ENCODE results near the gene DOHH. TPM values are rescaled to one million over a fixed set of nuclear protein-coding genes. Genes with fewer than 3 reads are reported as not detected.
A peak's percentile ranks its signal among the peaks of the same experiment; 100 is the strongest.

The DOHH gene
- total and polyA plus RNA-seq, 2 experiments from 2014 or later: 19.0 to 34.7 TPM

- H2AFZ ChIP-seq: no peak overlapping the region
- Mint-ChIP-seq H3K27ac (no peak overlapping the region), H3K9me3 (no peaks in the 10 kb centered on the region; the same call in 2 of the 3 replicates), H3K4me1 (peaks cover 15% of the 10 kb centered on the region), H3K36me3 (ENCODE audit: low read depth) (no peaks in the 10 kb centered on the region), H3K27me3 (ENCODE audit: insufficient read depth, low read depth, poor library complexity) (peaks cover 42% of the 10 kb centered on the region), H3K4me3 (no peak overlapping the region)
- H3K79me2 ChIP-seq (replicated peaks; ENCODE audit: insufficient read depth): no peaks in the 10 kb centered on the region
- H3K4me3 ChIP-seq: peak overlapping the region; percentile 56
- DNase-seq (ENCODE audit: low spot score): peak; percentile 52
- peaks cover 9% of the 10 kb centered on the region for H4K20me1 ChIP-seq (replicated peaks; ENCODE audit: insufficient read depth)
- no peak overlapping the region for H3K27ac ChIP-seq (ENCODE audit: low read depth)
- peak; percentile 34 for ATAC-seq
- no peaks in the 10 kb centered on the region for H3K9me2 ChIP-seq (ENCODE audit: insufficient read depth)
- H3F3A ChIP-seq (replicated peaks; ENCODE audit: low read depth): peaks cover 3% of the 10 kb centered on the region; the same call in 1 of the 2 replicates
- H3K4me2 ChIP-seq: peak overlapping the region; percentile 81
- peaks cover 25% of the 10 kb centered on the region for H3K4me1 ChIP-seq (ENCODE audit: insufficient read depth)
- no peaks in the 10 kb centered on the region for H3K36me3 ChIP-seq (ENCODE audit: insufficient read depth)
- no peak for TF ChIP-seq CTCF (conservative IDR thresholded peaks at IDR 0.05; ENCODE audit: low read depth in 2 of 2)
- TF ChIP-seq EZH2 (IDR thresholded peaks at IDR 0.05; ENCODE audit: low read depth, unreplicated experiment): peak; percentile 29
- TF ChIP-seq JUNB (IDR thresholded peaks at IDR 0.05; ENCODE audit: unreplicated experiment): no peak
- H3K27me3 ChIP-seq (ENCODE audit: insufficient read depth): peaks cover 61% of the 10 kb centered on the region
These were observed 42.8 kb downstream of the DOHH start for GRCh38 chr19:3457528-3458228.

DNA sequence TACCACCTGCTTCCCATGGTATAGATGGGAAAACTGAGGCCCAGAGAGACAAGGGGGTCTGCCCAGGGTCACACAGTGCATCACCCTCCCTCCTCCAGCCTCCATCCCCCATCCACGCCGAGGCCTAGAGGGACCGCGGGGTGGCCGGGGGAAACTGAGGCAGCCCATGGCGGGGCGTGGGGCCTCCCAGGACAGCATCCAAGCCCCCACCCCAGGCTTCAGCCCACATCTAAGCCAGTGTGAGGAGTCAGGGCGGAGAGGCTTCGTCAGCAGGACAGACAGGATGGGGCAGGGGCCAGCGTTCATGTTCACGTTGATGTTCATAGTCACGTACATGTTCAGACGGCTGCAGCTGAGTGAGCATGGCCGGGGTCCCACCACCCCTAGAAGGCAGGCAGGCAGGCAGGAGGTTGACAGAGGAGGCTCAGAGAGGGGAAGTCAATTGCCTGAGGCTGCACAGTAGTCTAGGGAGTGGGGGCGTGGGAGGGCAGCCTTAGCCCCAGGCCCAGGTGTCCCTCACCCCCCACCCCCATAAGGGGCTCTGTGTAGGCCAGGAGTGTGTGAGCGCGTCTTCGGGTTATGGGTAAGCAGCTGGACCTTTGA, 43.4 kb downstream of the DOHH start:
- no peak for TF ChIP-seq EZH2phosphoT487 (IDR thresholded peaks at IDR 0.05; ENCODE audit: unreplicated experiment)
- TF ChIP-seq JUNB (IDR thresholded peaks at IDR 0.05; ENCODE audit: unreplicated experiment): no peak
- TF ChIP-seq CREB1 (CRISPR knock-in tag; IDR thresholded peaks at IDR 0.05; ENCODE audit: low read depth): no peak
- no peak for TF ChIP-seq REST (IDR thresholded peaks at IDR 0.05; ENCODE audit: unreplicated experiment)
- TF ChIP-seq EZH2 (IDR thresholded peaks at IDR 0.05; ENCODE audit: low read depth, unreplicated experiment): no peak
- TF ChIP-seq ZNF462 (CRISPR knock-in tag; IDR thresholded peaks at IDR 0.05): no peak
- H3K27me3 Mint-ChIP-seq (ENCODE audit: insufficient read depth, low read depth, poor library complexity): peaks cover 36% of the 10 kb centered on the region
- peak overlapping the region; percentile 56; the same call in 1 of the 2 replicates for H3K4me3 ChIP-seq
- H3K4me3 Mint-ChIP-seq: no peak overlapping the region
- no peaks in the 10 kb centered on the region for H3K9me3 Mint-ChIP-seq
- H3K4me2 ChIP-seq: peak overlapping the region; percentile 81; the same call in 1 of the 2 replicates
- H3F3A ChIP-seq (replicated peaks; ENCODE audit: low read depth): no peaks in the 10 kb centered on the region
- H3K36me3 Mint-ChIP-seq (ENCODE audit: low read depth): no peaks in the 10 kb centered on the region
- H4K20me1 ChIP-seq (replicated peaks; ENCODE audit: insufficient read depth): peaks cover 9% of the 10 kb centered on the region
- no peak overlapping the region for H3K27ac ChIP-seq (ENCODE audit: low read depth)
- H3K9me2 ChIP-seq (ENCODE audit: insufficient read depth): no peaks in the 10 kb centered on the region
- H3K4me1 Mint-ChIP-seq: peaks cover 14% of the 10 kb centered on the region
- no peak overlapping the region for H2AFZ ChIP-seq
- H3K36me3 ChIP-seq (ENCODE audit: insufficient read depth): no peaks in the 10 kb centered on the region
- H3K79me2 ChIP-seq (replicated peaks; ENCODE audit: insufficient read depth): no peaks in the 10 kb centered on the region
- peaks cover 54% of the 10 kb centered on the region for H3K27me3 ChIP-seq (ENCODE audit: insufficient read depth)
- DNase-seq (ENCODE audit: low spot score) (no peak), ATAC-seq (no peak)
- peaks cover 21% of the 10 kb centered on the region; the same call in 1 of the 2 replicates for H3K4me1 ChIP-seq (ENCODE audit: insufficient read depth)
- H3K27ac Mint-ChIP-seq: no peak overlapping the region
